Esophagus (tissue), 2 donors: ENCODE measurements around the gene PYY. TPM values are rescaled to one million over a fixed set of nuclear protein-coding genes. Genes with fewer than 3 reads are reported as not detected.
"Not testable (repeated sequence)": the region's sequence is repeated elsewhere in the genome, so short reads cannot be mapped to it uniquely, and the experiment has no call there.

Experiments
- H3K27ac ChIP-seq, 2 donors: one replicate each; pipeline ENCODE4 v1.5.1; 2013; ENCODE audit warnings: low read depth in 2 of 2, mild to moderate bottlenecking in 2 of 2, inconsistent platforms in 1 of 2, low read length in 1 of 2, moderate library complexity in 1 of 2
- H3K27me3 ChIP-seq, 2 donors: one replicate each; pipeline ENCODE4 v1.6.1; 2013; ENCODE audit warnings: low read length in 2 of 2, control low read depth in 1 of 2, mild to moderate bottlenecking in 1 of 2; ENCODE audit not compliant: insufficient read depth in 2 of 2, control insufficient read depth in 1 of 2
- H3K36me3 ChIP-seq, 2 donors: one replicate each; pipeline ENCODE4 v1.6.1; 2013; ENCODE audit warnings: low read length in 1 of 2; ENCODE audit not compliant: control insufficient read depth in 2 of 2, insufficient read depth in 2 of 2
- H3K4me1 ChIP-seq, 2 donors: one replicate each; pipeline ENCODE4 v1.6.1; 2013; ENCODE audit warnings: low read length in 1 of 2; ENCODE audit not compliant: control insufficient read depth in 2 of 2, insufficient read depth in 2 of 2
- H3K4me3 ChIP-seq, 2 donors: one replicate each; pipeline ENCODE4 v1.5.1; 2013; ENCODE audit warnings: low read length in 2 of 2, mild to moderate bottlenecking in 2 of 2, low read depth in 1 of 2, moderate library complexity in 1 of 2
- H3K9me3 ChIP-seq, 2 donors: one replicate each; pipeline ENCODE4 v1.6.1; 2013; ENCODE audit warnings: mild to moderate bottlenecking in 2 of 2, low read depth in 1 of 2, low read length in 1 of 2, moderate library complexity in 1 of 2; ENCODE audit not compliant: control insufficient read depth in 2 of 2, insufficient read depth in 1 of 2
- WGBS, 2 donors: extraction: QIAGEN DNeasy Blood & Tissue Kit; methylation state at CpG; one replicate each; pipeline ENCODE4 v1.1.7; 2013; 5-methylcytosine and 5-hydroxymethylcytosine counted together
- polyA plus RNA-seq, 2 donors: library from polyadenylated mRNA; stranded (reverse); fragments of 200-250 nt; gene quantifications; one replicate each; pipeline ENCODE4 v1.2.3, GENCODE V29; 2013
- donor health status: healthy with polysubstance abuse.
- donor health status: Bipolar disorder and iron deficiency.

PYY gene
- polyA plus RNA-seq, 2 donors, result not detected

- Histone ChIP-seq H3K27ac (no peak overlapping the region), H3K27me3 (peaks cover 0 to 3% of the 10 kb centered on the region in 2 donors), H3K36me3 (no peaks in the 10 kb centered on the region), H3K4me1 (peaks cover 4% of the 10 kb centered on the region in 2 donors), H3K4me3 (no peak overlapping the region), H3K9me3 (no peaks in the 10 kb centered on the region)
- WGBS, 2 donors, result 66 to 82% methylated on average over 6 of the region's 6 CpGs
Measured at GRCh38 chr17:43938838-43939182, 14.9 kb downstream of the PYY start.

GRCh38 chr17:43936434-43936833 lies 17.3 kb downstream of the PYY start:
- H3K36me3 ChIP-seq, result no peaks in the 10 kb centered on the region
- H3K27ac ChIP-seq, result no peak overlapping the region
- H3K4me1 ChIP-seq, result peaks cover 4% of the 10 kb centered on the region in 2 donors
- H3K9me3 ChIP-seq, result no peaks in the 10 kb centered on the region
- peaks cover 0 to 3% of the 10 kb centered on the region in 2 donors for H3K27me3 ChIP-seq
- 79 to 91% methylated on average over 3 of the region's 3 CpGs for WGBS, 2 donors
- H3K4me3 ChIP-seq, result no peak overlapping the region

GRCh38 chr17:43935926-43936261 lies 17.8 kb downstream of the PYY start:
- WGBS, 2 donors, result 85 to 90% methylated on average over 6 of the region's 6 CpGs
- Histone ChIP-seq H3K4me3 (no peak overlapping the region), H3K27me3 (peaks cover 0 to 3% of the 10 kb centered on the region in 2 donors)

GRCh38 chr17:43935204-43935925 lies 18.4 kb downstream of the PYY start:
- peaks cover 4% of the 10 kb centered on the region in 2 donors for H3K4me1 ChIP-seq
- H3K27ac ChIP-seq, result no peak overlapping the region
- H3K9me3 ChIP-seq, result no peaks in the 10 kb centered on the region
- 78 to 84% methylated on average over 5 of the region's 5 CpGs for WGBS, 2 donors
- peaks cover 0 to 3% of the 10 kb centered on the region in 2 donors for H3K27me3 ChIP-seq
- no peak overlapping the region for H3K4me3 ChIP-seq
- no peaks in the 10 kb centered on the region for H3K36me3 ChIP-seq

More at GRCh38 chr17:43935926-43936261, 17.8 kb downstream of the PYY start:
- H3K36me3 ChIP-seq, result no peaks in the 10 kb centered on the region
- H3K27ac ChIP-seq, result no peak overlapping the region
- H3K9me3 ChIP-seq, result no peaks in the 10 kb centered on the region
- peaks cover 4% of the 10 kb centered on the region in 2 donors for H3K4me1 ChIP-seq

- H3K36me3 ChIP-seq, result no peaks in the 10 kb centered on the region
- H3K4me3 ChIP-seq, result no peak overlapping the region
- no peaks in the 10 kb centered on the region for H3K9me3 ChIP-seq
- peaks cover 0 to under 1% of the 10 kb centered on the region in 2 donors for H3K27me3 ChIP-seq
- H3K4me1 ChIP-seq, result peaks cover under 1% of the 10 kb centered on the region in 2 donors
- no peak overlapping the region for H3K27ac ChIP-seq
- 93 to 98% methylated on average over 4 of the region's 4 CpGs for WGBS, 2 donors
Measured at GRCh38 chr17:43932923-43933322, 20.8 kb downstream of the PYY start.

GRCh38 chr17:43932357-43932756 lies 21.4 kb downstream of the PYY start:
- Histone ChIP-seq H3K9me3 (no peaks in the 10 kb centered on the region), H3K4me1 (peaks cover 0 to 2% of the 10 kb centered on the region in 2 donors), H3K36me3 (no peaks in the 10 kb centered on the region), H3K4me3 (no peak overlapping the region), H3K27me3 (no peaks in the 10 kb centered on the region), H3K27ac (no peak overlapping the region)
- WGBS, 2 donors, result 90 to 97% methylated on average over 10 of the region's 10 CpGs

GRCh38 chr17:43931062-43931571 lies 22.6 kb downstream of the PYY start:
- H3K36me3 ChIP-seq, result no peaks in the 10 kb centered on the region
- H3K27me3 ChIP-seq, result no peaks in the 10 kb centered on the region
- 56 to 79% methylated on average over 5 of the region's 5 CpGs for WGBS, 2 donors
- H3K4me1 ChIP-seq, result peaks cover 4 to 6% of the 10 kb centered on the region in 2 donors
- H3K4me3 ChIP-seq, result no peak overlapping the region
- no peaks in the 10 kb centered on the region for H3K9me3 ChIP-seq
- no peak overlapping the region for H3K27ac ChIP-seq

GRCh38 chr17:43928609-43929008 lies 25.1 kb downstream of the PYY start:
- WGBS, 2 donors, result 57 to 58% methylated on average over 1 of the region's 1 CpG
- Histone ChIP-seq H3K27me3 (no peaks in the 10 kb centered on the region), H3K36me3 (no peaks in the 10 kb centered on the region), H3K4me1 (peaks cover 4 to 6% of the 10 kb centered on the region in 2 donors), H3K27ac (no peak overlapping the region), H3K9me3 (no peaks in the 10 kb centered on the region), H3K4me3 (no peak overlapping the region)

- H3K9me3 ChIP-seq, H3K27ac ChIP-seq, H3K4me1 ChIP-seq, H3K4me3 ChIP-seq, H3K27me3 ChIP-seq, H3K36me3 ChIP-seq: not testable (repeated sequence)
- 36 to 45% methylated on average over 5 of the region's 5 CpGs for WGBS, 2 donors
Measured at GRCh38 chr17:43927929-43928328, 25.8 kb downstream of the PYY start.
